GM12801 (cell line): ENCODE results near the gene SRD5A3.

Experiments
- CTCF ChIP-seq: IDR thresholded peaks from one replicate; pipeline ENCODE4 v1.5.1; 2011; ENCODE audit warnings: control low read depth; ENCODE audit not compliant: insufficient read length; ENCODE audit errors: extremely low read depth

The SRD5A3 gene

GRCh38 chr4:55314141-55314820 lies 31.8 kb upstream of the SRD5A3 start:
- no peak for TF ChIP-seq CTCF

GRCh38 chr4:55318175-55319129 lies 27.6 kb upstream of the SRD5A3 start:
- no peak for TF ChIP-seq CTCF

- TF ChIP-seq CTCF, result no peak
Observed at GRCh38 chr4:55321707-55322264, 24.3 kb upstream of the SRD5A3 start.

GRCh38 chr4:55323375-55323774 lies 22.7 kb upstream of the SRD5A3 start:
- no peak for TF ChIP-seq CTCF

- no peak for TF ChIP-seq CTCF
Observed at GRCh38 chr4:55326629-55327028, 19.4 kb upstream of the SRD5A3 start.

GRCh38 chr4:55329012-55329411 lies 17.0 kb upstream of the SRD5A3 start:
- TF ChIP-seq CTCF, result no peak

GRCh38 chr4:55330241-55330640 lies 15.8 kb upstream of the SRD5A3 start:
- TF ChIP-seq CTCF, result no peak
